Activated CD4-positive, alpha-beta T cell treated with anti-CD3 and anti-CD28 coated beads, Interleukin-10, Interleukin-2, amounts not matched to agents 100 ng/mL and 50 ng/mL, durations not matched to agents 16 hours and 8 hours (primary cell): ENCODE results near the gene GCDH.
"Not testable (repeated sequence)": the region's sequence is repeated elsewhere in the genome, so short reads cannot be mapped to it uniquely, and the experiment has no call there.

ENCODE experiments used
- DNase-seq: peaks from one replicate; pipeline ENCODE4 v3.0.0-alpha.2; 2020

The GCDH gene

DNA sequence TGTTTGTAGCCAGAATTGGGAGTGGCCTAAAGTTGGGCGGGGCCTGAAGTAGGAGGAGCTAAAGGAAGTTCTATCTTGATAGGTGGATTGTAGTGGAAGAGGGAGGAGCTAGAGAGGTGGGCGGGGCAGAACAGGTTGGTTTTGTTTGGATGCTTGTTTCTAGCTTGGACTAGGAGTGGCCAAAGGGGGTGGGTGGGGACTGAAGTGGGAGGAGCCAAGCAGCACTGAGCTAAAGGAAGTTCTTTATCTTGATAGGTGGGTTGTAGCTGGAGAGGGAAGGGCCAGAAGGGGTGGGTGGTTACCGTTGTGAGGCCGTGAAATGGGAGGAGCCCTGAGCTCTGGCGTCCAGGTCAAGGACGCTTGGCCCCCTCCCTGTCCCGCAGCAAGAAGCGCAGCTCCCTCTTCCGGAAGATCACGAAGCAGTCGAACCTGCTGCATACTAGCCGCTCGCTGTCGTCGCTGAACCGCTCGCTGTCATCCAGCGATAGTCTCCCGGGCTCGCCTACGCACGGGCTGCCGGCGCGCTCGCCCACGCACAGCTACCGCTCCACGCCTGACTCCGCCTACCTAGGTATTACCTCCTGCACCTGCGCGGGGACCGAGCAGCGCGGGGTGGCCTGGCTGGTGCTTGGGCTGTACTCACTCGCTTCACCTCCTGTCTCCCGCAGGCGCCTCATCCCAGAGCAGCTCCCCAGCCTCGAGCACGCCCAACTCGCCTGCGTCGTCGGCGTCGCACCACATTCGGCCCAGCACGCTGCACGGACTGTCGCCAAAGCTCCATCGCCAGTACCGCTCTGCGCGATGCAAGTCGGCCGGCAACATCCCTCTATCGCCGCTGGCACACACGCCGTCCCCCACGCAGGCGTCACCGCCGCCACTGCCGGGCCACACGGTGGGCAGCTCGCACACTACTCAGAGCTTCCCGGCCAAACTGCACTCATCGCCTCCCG, 17.7 kb upstream of the GCDH start:
- peak; percentile 64 for DNase-seq

DNA sequence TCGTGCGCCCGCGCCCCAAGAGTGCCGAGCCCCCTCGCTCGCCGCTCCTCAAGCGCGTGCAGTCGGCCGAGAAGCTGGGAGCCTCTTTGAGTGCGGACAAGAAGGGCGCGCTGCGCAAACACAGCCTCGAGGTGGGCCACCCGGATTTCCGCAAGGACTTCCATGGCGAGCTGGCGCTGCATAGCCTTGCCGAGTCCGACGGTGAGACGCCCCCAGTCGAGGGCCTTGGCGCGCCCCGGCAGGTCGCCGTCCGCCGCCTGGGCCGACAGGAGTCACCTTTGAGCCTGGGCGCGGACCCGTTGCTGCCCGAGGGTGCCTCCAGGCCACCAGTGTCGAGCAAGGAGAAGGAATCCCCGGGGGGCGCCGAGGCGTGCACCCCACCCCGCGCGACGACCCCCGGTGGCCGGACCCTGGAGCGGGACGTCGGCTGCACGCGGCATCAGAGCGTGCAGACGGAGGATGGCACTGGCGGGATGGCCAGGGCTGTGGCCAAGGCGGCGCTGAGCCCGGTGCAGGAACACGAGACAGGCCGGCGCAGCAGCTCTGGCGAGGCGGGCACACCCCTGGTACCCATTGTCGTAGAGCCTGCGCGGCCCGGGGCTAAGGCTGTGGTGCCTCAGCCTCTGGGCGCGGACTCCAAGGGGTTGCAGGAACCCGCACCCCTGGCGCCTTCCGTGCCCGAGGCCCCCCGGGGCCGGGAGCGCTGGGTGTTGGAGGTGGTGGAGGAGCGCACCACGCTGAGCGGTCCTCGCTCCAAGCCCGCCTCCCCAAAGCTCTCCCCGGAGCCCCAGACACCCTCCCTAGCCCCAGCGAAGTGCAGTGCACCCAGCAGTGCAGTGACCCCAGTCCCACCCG, 16.8 kb upstream of the GCDH start:
- no peak for DNase-seq

DNA sequence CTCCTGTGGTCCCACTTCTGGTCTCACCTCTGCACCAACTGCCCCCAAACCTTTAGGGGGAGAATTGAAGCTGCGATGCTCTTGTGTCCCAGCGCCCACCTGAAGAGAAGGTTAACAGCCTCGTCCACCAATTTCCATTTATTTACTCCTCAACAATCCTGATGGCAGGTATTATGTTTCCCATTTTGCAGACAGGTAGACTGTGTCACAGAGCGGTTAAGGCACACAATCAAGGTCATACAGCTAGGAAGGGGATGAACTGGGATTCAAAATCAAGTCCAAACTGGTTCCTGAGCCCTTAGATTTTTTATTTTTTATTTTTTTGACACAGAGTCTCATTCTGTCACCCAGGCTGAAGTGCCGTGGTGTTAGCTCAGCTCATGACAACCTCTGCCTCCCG, 15.9 kb upstream of the GCDH start:
- DNase-seq, result no peak

GRCh38 chr19:12880551-12881171, 10.3 kb upstream of the GCDH start:
- no peak for DNase-seq

DNA sequence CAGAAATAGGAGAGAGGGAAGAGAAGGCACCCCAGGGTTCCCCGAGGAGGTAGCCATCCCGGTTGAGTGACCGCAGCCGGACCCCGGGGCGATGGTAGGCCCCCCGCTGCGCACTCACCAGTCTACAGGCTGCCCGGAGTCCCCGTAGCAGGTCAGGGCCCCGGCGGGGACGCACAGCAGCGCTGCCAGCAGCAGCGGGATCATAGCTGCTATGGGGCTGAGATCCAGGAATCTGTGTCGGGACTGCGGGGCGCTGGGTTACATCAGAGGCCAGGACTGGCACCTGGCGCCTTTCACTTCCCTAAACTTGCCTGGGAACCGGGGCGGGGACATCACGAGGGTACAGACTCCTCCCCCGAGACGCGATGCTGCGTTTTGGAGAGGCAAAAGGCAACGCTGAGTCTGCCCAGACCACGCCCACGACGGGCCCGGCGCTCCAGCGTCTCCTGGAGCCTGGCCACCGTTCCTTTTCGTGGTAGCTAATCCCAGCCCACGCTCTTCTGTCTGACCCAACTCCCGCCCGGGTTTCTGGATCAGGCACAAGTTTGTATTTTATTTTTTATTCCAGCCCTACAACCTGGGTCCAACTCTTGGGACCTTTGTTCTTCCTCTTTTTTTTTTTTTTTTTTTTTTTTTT, 9.7 kb upstream of the GCDH start, which contains the start of gene DNASE2:
DNASE2 (minus strand) TSS at position 278 of the 637 bp plus-strand sequence; CDS start at position 204, 74 bp downstream.
- peak; percentile 96 for DNase-seq

GRCh38 chr19:12882589-12882988, 8.4 kb upstream of the GCDH start:
- DNase-seq, result no peak

DNA sequence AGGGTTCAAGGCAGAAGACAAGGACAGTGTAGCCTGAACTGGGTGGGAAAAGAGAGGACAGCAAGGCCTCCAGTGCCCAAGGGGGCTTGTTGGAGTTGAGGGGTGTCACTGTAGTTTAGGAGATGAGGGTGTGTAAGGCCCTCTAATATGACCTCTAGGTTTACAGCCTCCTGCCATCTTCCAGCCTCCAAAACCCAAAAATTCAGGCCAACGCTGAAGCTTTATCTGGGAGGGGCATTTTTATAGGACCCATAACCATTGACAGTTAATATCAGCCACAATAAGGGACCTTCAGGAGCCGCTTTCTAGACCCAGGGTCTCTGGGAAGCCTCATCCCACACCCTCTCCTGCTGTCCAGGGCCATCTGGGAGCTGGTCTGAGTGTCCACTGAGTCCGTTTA, 6.8 kb upstream of the GCDH start:
- DNase-seq, result no peak

DNA sequence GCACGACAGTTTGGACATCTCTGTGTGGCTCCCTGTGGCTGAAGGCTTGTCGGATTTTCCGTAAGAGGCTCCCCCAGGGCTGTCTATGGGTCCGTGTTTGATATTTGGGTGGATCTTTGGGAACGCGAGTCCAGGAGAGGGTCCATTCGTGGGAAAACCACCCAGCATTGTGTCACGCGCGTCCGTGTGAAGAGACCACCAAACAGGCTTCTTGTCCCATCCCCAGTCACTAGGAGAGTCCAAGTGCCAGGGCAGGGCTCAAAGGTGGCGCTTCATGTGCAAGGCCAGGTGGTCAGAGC, 6.4 kb upstream of the GCDH start:
- DNase-seq, result no peak

- peak; percentile 95 for DNase-seq
These were observed 5.8 kb upstream of the GCDH start for GRCh38 chr19:12884926-12885748.

GRCh38 chr19:12885749-12886650, 5.0 kb upstream of the GCDH start:
- no peak for DNase-seq

DNA sequence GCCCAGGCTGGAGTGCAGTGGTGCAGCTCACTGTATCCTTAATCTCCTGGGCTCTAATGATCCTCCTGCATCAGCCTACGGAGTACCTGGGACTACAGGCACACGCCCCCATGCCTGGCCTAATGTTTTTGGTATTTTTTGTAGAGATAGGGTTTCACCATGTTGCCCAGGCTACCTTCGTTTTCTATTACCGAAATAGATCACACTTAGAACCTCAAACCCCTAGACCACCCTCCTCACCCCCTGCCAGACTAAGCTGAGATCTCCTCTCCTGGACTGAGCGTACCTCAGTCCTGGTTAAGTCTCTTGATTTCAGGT, 4.3 kb upstream of the GCDH start:
- DNase-seq, result no peak

DNA sequence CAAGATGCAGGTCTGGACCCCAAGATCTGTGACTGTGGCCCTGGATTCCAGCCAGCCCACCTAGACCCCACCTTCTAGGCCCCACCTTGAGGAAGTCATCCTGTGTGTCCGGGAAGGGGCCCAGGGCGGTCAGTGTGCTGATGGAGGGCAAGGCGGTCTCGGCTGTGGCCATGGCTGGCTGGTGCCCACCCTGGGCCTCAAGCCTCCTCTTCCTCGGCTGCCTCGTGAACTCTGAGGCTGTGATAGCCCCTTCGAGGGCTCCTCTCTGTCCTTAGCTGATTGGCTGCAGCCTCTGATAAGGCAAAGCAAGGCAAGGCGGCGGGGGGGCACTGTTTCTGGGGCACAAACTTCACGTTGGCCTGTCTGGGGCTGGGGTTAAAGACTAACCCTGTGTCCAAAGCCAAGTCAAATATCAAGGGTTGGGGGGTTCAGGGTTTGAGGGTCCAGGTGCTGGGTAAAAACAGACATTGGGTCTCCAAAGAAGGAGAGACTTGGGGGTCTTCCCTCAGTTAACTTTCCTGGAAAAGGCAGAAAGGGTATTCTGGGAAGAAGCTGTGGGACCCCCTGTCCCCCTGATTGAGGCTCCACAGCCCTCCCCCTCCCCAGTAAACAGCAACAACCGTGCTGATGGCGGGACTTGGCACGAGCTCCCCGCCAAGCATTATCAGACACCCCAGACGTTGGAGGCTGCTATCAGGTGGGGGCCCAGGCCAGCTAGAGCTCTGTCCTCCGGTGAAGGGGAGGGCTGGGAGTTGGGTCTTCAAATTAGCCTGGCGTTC, 3.8 kb upstream of the GCDH start, which contains the start of gene KLF1:
KLF1 (minus strand) TSS at position 233 of the 779 bp plus-strand sequence; CDS start at position 172, 61 bp downstream.
- DNase-seq, result no peak

- DNase-seq, result no peak
These were observed 2.9 kb upstream of the GCDH start for GRCh38 chr19:12888006-12888603.

DNA sequence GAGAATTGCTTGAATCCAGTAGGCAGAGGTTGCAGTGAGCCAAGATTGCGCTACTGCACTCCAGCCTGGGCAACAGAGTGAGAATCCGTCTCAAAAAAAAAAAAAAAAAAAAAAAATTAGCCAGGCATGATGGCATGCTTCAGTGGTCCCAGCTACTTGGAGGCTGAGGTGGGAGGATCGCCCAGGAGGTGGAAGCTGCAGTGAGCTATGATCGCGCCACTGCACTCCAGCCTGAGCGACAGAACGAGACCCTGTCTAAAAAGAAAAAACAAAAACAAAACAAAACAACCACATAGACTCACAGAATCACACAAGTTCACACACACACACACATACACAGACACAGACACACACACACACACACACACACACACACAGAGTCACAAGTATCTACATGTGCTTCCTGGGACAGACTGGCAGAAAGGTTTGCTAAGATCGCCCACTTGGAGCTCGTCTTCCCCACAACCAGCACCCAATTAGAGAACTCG, 617 bp upstream of the GCDH start:
- DNase-seq, result not testable (repeated sequence)

DNA sequence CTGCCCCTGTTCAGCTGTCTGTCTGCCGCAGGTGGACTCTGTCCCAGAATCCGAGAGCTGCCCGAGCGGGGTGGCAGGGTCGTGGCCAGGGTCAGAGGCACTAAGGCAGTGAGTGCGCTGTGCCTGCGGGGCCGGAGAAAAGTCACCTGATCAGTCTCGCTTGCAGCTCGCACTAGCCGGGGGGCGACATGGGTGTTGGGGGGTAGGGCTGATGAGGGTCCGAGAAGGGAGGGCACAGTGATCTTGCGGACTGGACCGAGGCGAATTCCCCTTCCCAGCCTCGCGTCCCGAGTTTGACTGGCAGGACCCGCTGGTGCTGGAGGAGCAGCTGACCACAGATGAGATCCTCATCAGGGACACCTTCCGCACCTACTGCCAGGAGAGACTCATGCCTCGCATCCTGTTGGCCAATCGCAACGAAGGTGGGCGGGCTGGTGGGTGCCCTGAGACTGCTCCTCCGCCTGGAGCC, 627 bp downstream of the GCDH start:
- DNase-seq, result no peak

GRCh38 chr19:12893582-12893981, 2.6 kb downstream of the GCDH start:
- no peak for DNase-seq

- no peak for DNase-seq
These were observed 5.5 kb downstream of the GCDH start for GRCh38 chr19:12896460-12896859.

DNA sequence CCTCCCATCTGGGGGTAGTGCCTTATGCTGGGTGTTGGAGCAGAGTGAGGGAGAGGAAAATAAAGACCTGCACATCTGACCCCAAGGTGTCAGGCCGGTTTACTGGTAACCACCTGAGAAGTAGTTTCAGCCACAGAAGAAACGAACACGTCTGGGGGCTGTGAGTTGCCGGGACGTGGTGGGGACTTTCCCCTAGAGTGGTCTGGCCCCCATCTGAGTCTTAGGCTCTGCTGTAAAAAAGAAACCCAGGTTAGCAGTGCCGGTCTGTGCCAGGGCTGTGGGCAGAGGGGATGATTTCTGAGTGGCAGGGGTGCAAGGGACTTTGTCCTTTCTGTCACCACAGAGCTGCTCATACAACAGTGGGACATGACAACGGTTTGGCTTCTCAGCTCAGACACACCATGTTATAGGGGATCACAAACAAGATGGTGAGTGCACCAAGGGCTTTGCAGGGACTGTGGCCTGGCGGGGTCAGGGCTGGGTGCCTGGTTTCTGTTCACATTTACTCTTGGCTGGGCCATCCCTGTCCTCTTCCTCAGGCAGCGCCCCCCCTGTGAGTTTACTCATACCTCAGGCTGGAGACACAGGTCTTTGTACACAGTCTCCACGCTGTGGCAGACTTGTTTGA, 9.0 kb downstream of the GCDH start:
- DNase-seq, result peak; percentile 75

- no peak for DNase-seq
These were observed 16.2 kb downstream of the GCDH start for GRCh38 chr19:12907166-12907565.
